ENCODE data around the gene ENPP4.
A peak's percentile ranks its signal among the peaks of the same experiment; 100 is the strongest.
"Not testable (repeated sequence)": the region's sequence is repeated elsewhere in the genome, so short reads cannot be mapped to it uniquely, and the experiment has no call there.

ENPP4 gene

GRCh38 chr6:46129629-46130511 lies at the start of gene ENPP4:
ENPP4 (plus strand) TSS chr6:46129989; CDS start chr6:46139584, 9,595 bp downstream.
- peak; percentile 90 for DNase-seq

- no peak for DNase-seq
Observed at GRCh38 chr6:46080111-46080510, 49.7 kb upstream of the ENPP4 start.

GRCh38 chr6:46085688-46086087 lies 44.1 kb upstream of the ENPP4 start:
- DNase-seq, result not testable (repeated sequence)

- DNase-seq, result peak; percentile 44
Observed at GRCh38 chr6:46090115-46091079, 39.4 kb upstream of the ENPP4 start.

GRCh38 chr6:46091080-46091478 lies 38.7 kb upstream of the ENPP4 start:
- no peak for DNase-seq

- no peak for DNase-seq
Observed at GRCh38 chr6:46095251-46095650, 34.5 kb upstream of the ENPP4 start.

- no peak for DNase-seq
Observed at GRCh38 chr6:46097366-46097765, 32.4 kb upstream of the ENPP4 start.

- DNase-seq, result no peak
Observed at GRCh38 chr6:46098678-46099077, 31.1 kb upstream of the ENPP4 start.

GRCh38 chr6:46099952-46100351 lies 29.8 kb upstream of the ENPP4 start:
- DNase-seq, result no peak

- no peak for DNase-seq
Observed at GRCh38 chr6:46102123-46102522, 27.7 kb upstream of the ENPP4 start.

GRCh38 chr6:46103441-46104115 lies 26.2 kb upstream of the ENPP4 start:
- DNase-seq, result no peak

- no peak for DNase-seq
Observed at GRCh38 chr6:46104209-46104608, 25.6 kb upstream of the ENPP4 start.

- DNase-seq, result no peak
Observed at GRCh38 chr6:46105568-46105967, 24.2 kb upstream of the ENPP4 start.

- no peak for DNase-seq
Observed at GRCh38 chr6:46113370-46113769, 16.4 kb upstream of the ENPP4 start.

- no peak for DNase-seq
Observed at GRCh38 chr6:46115634-46116033, 14.2 kb upstream of the ENPP4 start.

GRCh38 chr6:46116289-46116688 lies 13.5 kb upstream of the ENPP4 start:
- no peak for DNase-seq

- no peak for DNase-seq
Observed at GRCh38 chr6:46118157-46118556, 11.6 kb upstream of the ENPP4 start.

GRCh38 chr6:46118836-46119235 lies 11.0 kb upstream of the ENPP4 start:
- DNase-seq, result no peak

- not testable (repeated sequence) for DNase-seq
Observed at GRCh38 chr6:46119679-46120078, 10.1 kb upstream of the ENPP4 start.

- no peak for DNase-seq
Observed at GRCh38 chr6:46128476-46128875, 1.3 kb upstream of the ENPP4 start.

GRCh38 chr6:46129291-46129628 lies 529 bp upstream of the ENPP4 start:
- DNase-seq, result no peak

GRCh38 chr6:46130666-46131065 lies 877 bp downstream of the ENPP4 start:
- DNase-seq, result no peak

GRCh38 chr6:46131291-46131690 lies 1.5 kb downstream of the ENPP4 start:
- DNase-seq, result not testable (repeated sequence)
